Endothelial cell of umbilical vein (primary cell): ENCODE results near the gene TBP. TPM values are rescaled to one million over a fixed set of nuclear protein-coding genes. Genes with fewer than 3 reads are reported as not detected.

ENCODE experiments used
- BruUV-seq: library from RNA; stranded (reverse); fragments of 400-500 nt; replicated peaks from 2 replicates; lab custom pipeline; 2021; lab: Mats Ljungman, UMichigan
- CTCF ChIA-PET: fragments of 300-600, 350-600 bp; sonication (Branson Sonifier 250); formaldehyde crosslinking; loops from one replicate; lab custom pipeline; 2021; ENCODE audit warnings: antibody characterized with exemption, inconsistent platforms; lab: Charles Lee
- POLR2A ChIA-PET: fragments of 300-600, 350-600 bp; sonication (Branson Sonifier 250); formaldehyde crosslinking; loops from one replicate; lab custom pipeline; 2021; ENCODE audit warnings: antibody characterized with exemption, inconsistent platforms; lab: Charles Lee
- DNase-seq: peaks from one replicate; pipeline ENCODE4 v3.0.0-alpha.2; 2011; ENCODE audit warnings: low read depth, low spot score
- FAIRE-seq: peaks from 2 replicates; lab custom pipeline; 2011; peaks lifted over from hg19 to GRCh38; lab: Jason Lieb, UNC
- H2AFZ ChIP-seq: 2 replicates; pipeline ENCODE4 v1.6.0; 2012; ENCODE audit warnings: low read depth, low read length, control low read depth, inconsistent platforms
- H3K27ac ChIP-seq: 2 replicates; pipeline ENCODE4 v1.5.1; 2011; ENCODE audit warnings: low read depth, mild to moderate bottlenecking, control low read depth, low read length, moderate library complexity; ENCODE audit not compliant: insufficient read depth
- H3K27me3 ChIP-seq, 2 experiments: 2 replicates each; pipeline versions ENCODE4 v1.6.0 to v1.6.1; 2011; ENCODE audit warnings: low read length in 2 of 2, mixed read lengths in 1 of 2; ENCODE audit not compliant: control insufficient read depth in 2 of 2, insufficient read depth in 2 of 2
- H3K36me3 ChIP-seq, 2 experiments: 2 replicates in 1 of 2; 3 replicates in 1 of 2; pipeline ENCODE4 v1.5.1; 2011; ENCODE audit warnings: low read length in 2 of 2, mild to moderate bottlenecking in 1 of 2, moderate library complexity in 1 of 2; ENCODE audit not compliant: control insufficient read depth in 2 of 2, insufficient read depth in 2 of 2; ENCODE audit errors: extremely low read depth in 1 of 2
- H3K4me1 ChIP-seq: 3 replicates; pipeline ENCODE4 v1.5.1; 2011; ENCODE audit warnings: mild to moderate bottlenecking, low read length; ENCODE audit not compliant: control insufficient read depth, insufficient read depth; ENCODE audit errors: extremely low read depth
- H3K4me2 ChIP-seq: 2 replicates; pipeline ENCODE4 v1.6.1; 2011; ENCODE audit warnings: low read length, control low read depth, mixed read lengths; ENCODE audit not compliant: insufficient read depth
- H3K4me3 ChIP-seq, 3 experiments: fragments of 200-600 bp in 1 of 3; sonication (generic), shearing (Covaris generic) in 1 of 3; replicated peaks in 1 of 3; 2 replicates each; pipeline ENCODE4 v1.5.1; 2011 to 2016; ENCODE audit warnings: control low read depth in 3 of 3, low read length in 3 of 3, mild to moderate bottlenecking in 2 of 3, inconsistent platforms in 1 of 3, low read depth in 1 of 3, moderate library complexity in 1 of 3; ENCODE audit not compliant: insufficient read depth in 1 of 3
- H3K79me2 ChIP-seq: 2 replicates; pipeline ENCODE4 v1.6.0; 2012; ENCODE audit warnings: low read length, inconsistent platforms; ENCODE audit not compliant: control insufficient read depth, insufficient read depth
- H3K9ac ChIP-seq: replicated peaks from 2 replicates; pipeline ENCODE3; 2011; ENCODE audit warnings: low read length, control low read depth; ENCODE audit not compliant: insufficient read depth; ENCODE audit errors: extremely low read depth
- H3K9me1 ChIP-seq: replicated peaks from 3 replicates; pipeline ENCODE4 v1.6.0; 2011; ENCODE audit warnings: mild to moderate bottlenecking, low read length; ENCODE audit not compliant: control insufficient read depth, insufficient read depth; ENCODE audit errors: extremely low read depth
- H3K9me3 ChIP-seq: replicated peaks from 2 replicates; pipeline ENCODE4 v1.5.1; 2012; ENCODE audit warnings: low read length, inconsistent platforms; ENCODE audit not compliant: control insufficient read depth, insufficient read depth
- H4K20me1 ChIP-seq: replicated peaks from 2 replicates; pipeline ENCODE3; 2011; ENCODE audit warnings: mild to moderate bottlenecking, low read length; ENCODE audit not compliant: control insufficient read depth, insufficient read depth; ENCODE audit errors: extremely low read depth
- EZH2 ChIP-seq: IDR thresholded peaks from 2 replicates; pipeline ENCODE4 v1.6.1; 2012; ENCODE audit warnings: borderline replicate concordance, low read depth, mild to moderate bottlenecking, moderate library complexity, low read length, inconsistent platforms; ENCODE audit not compliant: severe bottlenecking
- FOS ChIP-seq: IDR thresholded peaks from 2 replicates; pipeline ENCODE4 v1.6.1; 2011; ENCODE audit warnings: mild to moderate bottlenecking, low read length, moderate library complexity, borderline replicate concordance; ENCODE audit not compliant: insufficient read depth
- GATA2 ChIP-seq: IDR thresholded peaks from 2 replicates; pipeline ENCODE4 v1.7.0; 2011; ENCODE audit warnings: low read depth, mild to moderate bottlenecking, moderate library complexity, mixed read lengths, low read length; ENCODE audit not compliant: insufficient read length, insufficient read depth
- JUN ChIP-seq: IDR thresholded peaks from 2 replicates; pipeline ENCODE4 v1.6.1; 2011; ENCODE audit warnings: borderline replicate concordance, low read depth; ENCODE audit not compliant: insufficient read length, insufficient read depth
- MYC ChIP-seq: IDR thresholded peaks from one replicate; pipeline ENCODE4 v1.6.1; 2011; ENCODE audit warnings: mild to moderate bottlenecking, low read depth, low read length
- POLR2A ChIP-seq: IDR thresholded peaks from 2 replicates; pipeline ENCODE4 v1.6.1; 2012; ENCODE audit warnings: low read depth, mild to moderate bottlenecking, control low read depth, low read length
- POLR2AphosphoS5 ChIP-seq: IDR thresholded peaks from 2 replicates; pipeline ENCODE4 v1.6.1; 2012; ENCODE audit warnings: low read depth, mild to moderate bottlenecking, control low read depth, low read length, moderate library complexity; ENCODE audit not compliant: insufficient read depth
- dilution Hi-C: fragments of 300-500 bp; cut with MboI; formaldehyde crosslinking; loops from one replicate; pipeline ENCODE4 v1.15.0; 2019; ENCODE audit warnings: low sequenced_read_pairs; ENCODE audit not compliant: extremely low pct_ligation_motif_present
- intact Hi-C: fragments of 100-400 bp; cut with micrococcal nuclease; formaldehyde crosslinking; loops from one replicate; pipeline ENCODE4 v1.10.0; 2022
- polyA plus RNA-seq, 4 experiments: library from polyadenylated mRNA; depleted of rRNA in 3 of 4; stranded (reverse) in 3 of 4; unstranded in 1 of 4; fragments of >200 nt; gene quantifications; 2 replicates each; pipeline versions ENCODE4 v1.2.1 to v1.2.3, GENCODE V29; 2011 to 2012; ENCODE audit warnings: missing spikeins in 1 of 4
- total RNA-seq: library from RNA; stranded (reverse); gene quantifications from 2 replicates; pipeline ENCODE4 v1.2.3, GENCODE V29; 2021
- TF ChIP-seq, protein P1 (sequence below): IDR thresholded peaks from 2 replicates; pipeline ENCODE4 v1.6.1; 2011; ENCODE audit not compliant: insufficient read depth, insufficient read length
- TF ChIP-seq, protein P2 (sequence below), 2 donors: IDR thresholded peaks; 1 replicate in 1 of 2; 2 replicates in 1 of 2; pipeline ENCODE4 v1.5.1; 2011; ENCODE audit warnings: low read length in 2 of 2, mild to moderate bottlenecking in 2 of 2, moderate library complexity in 2 of 2, control low read depth in 1 of 2, inconsistent platforms in 1 of 2, low read depth in 1 of 2; ENCODE audit not compliant: insufficient read depth in 1 of 2; ENCODE audit errors: extremely low read depth in 1 of 2

TBP gene
- total and polyA plus RNA-seq, 2 donors (not counting 3 experiments of a cell fraction or from before 2014, with no cell fraction given), result 17.5 to 17.7 TPM

GRCh38 chr6:170584181-170584953 lies 30.2 kb downstream of the TBP start, which contains the start of gene PDCD2:
Gene PDCD2, minus strand, starts transcription at chr6:170584637. Its CDS starts 56 bp downstream, at chr6:170584581.
- ChIA-PET POLR2A (interaction anchor here (1.2 to 1.5 kb wide), 2 partner anchors 19 to 30 kb away, joined by 3 to 4 read pairs; partner anchors contain the start of gene TBP), CTCF (interaction anchor here (0.9 to 1.7 kb wide), 4 partner anchors 9 to 30 kb away, joined by 4 to 7 read pairs (median 6); partner anchors contain the start of gene TBP)
- peak within 1 kb of the TSS; percentile 72 for H3K4me2 ChIP-seq
- H2AFZ ChIP-seq, result peak within 1 kb of the TSS; percentile 58
- peak within 1 kb of the TSS; percentile 98 for H3K9ac ChIP-seq
- intact Hi-C loops, result loop anchor here (1.0 kb wide), 1 partner anchor 30 kb away; the partner anchor contains the start of gene TBP
- FAIRE-seq (peak; percentile 92), DNase-seq (peak; percentile 83)
- H3K4me3 ChIP-seq, result peak within 1 kb of the TSS; percentile 87 to 100 (median 98)
- H3K36me3 ChIP-seq, result peaks cover 5 to 6% of the 10 kb centered on the region in 2 experiments
- no peaks in the 10 kb centered on the region for H4K20me1 ChIP-seq
- peaks cover 0 to 1% of the 10 kb centered on the region in 2 experiments for H3K27me3 ChIP-seq
- peak within 1 kb of the TSS; percentile 98 for H3K27ac ChIP-seq
- peak; percentile 98 for TF ChIP-seq POLR2AphosphoS5
- TF ChIP-seq JUN, result no peak
- TF ChIP-seq GATA2, result no peak
- TF ChIP-seq, protein P1, sequence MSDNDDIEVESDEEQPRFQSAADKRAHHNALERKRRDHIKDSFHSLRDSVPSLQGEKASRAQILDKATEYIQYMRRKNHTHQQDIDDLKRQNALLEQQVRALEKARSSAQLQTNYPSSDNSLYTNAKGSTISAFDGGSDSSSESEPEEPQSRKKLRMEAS, result no peak
- no peak for TF ChIP-seq FOS
- no peak for TF ChIP-seq MYC
- peak; percentile 98 for TF ChIP-seq POLR2A
- TF ChIP-seq, protein P2, sequence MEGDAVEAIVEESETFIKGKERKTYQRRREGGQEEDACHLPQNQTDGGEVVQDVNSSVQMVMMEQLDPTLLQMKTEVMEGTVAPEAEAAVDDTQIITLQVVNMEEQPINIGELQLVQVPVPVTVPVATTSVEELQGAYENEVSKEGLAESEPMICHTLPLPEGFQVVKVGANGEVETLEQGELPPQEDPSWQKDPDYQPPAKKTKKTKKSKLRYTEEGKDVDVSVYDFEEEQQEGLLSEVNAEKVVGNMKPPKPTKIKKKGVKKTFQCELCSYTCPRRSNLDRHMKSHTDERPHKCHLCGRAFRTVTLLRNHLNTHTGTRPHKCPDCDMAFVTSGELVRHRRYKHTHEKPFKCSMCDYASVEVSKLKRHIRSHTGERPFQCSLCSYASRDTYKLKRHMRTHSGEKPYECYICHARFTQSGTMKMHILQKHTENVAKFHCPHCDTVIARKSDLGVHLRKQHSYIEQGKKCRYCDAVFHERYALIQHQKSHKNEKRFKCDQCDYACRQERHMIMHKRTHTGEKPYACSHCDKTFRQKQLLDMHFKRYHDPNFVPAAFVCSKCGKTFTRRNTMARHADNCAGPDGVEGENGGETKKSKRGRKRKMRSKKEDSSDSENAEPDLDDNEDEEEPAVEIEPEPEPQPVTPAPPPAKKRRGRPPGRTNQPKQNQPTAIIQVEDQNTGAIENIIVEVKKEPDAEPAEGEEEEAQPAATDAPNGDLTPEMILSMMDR (IDR thresholded peaks at IDR 0.05; ENCODE audit: extremely low read depth in 1 of 2, insufficient read depth in 1 of 2, low read depth in 1 of 2, low read length in 2 of 2), result no peak
- TF ChIP-seq EZH2, result no peak
- no TSS peak for BruUV-seq
- H3K9me1 ChIP-seq, result no peaks in the 10 kb centered on the region
- H3K4me1 ChIP-seq, result peaks cover 13% of the 10 kb centered on the region
- dilution Hi-C loops, result no loop called here
- H3K9me3 ChIP-seq, result no peaks in the 10 kb centered on the region
- peaks cover 26% of the 10 kb centered on the region for H3K79me2 ChIP-seq
